ENCODE measurements around the gene OGFOD2.

Gene OGFOD2

GRCh38 chr12:122989225-122989839, 14.3 kb downstream of the OGFOD2 start:
- no peak for DNase-seq

- no peak for DNase-seq
These were observed 14.9 kb downstream of the OGFOD2 start for GRCh38 chr12:122989874-122990419.

GRCh38 chr12:122990561-122990960, 15.5 kb downstream of the OGFOD2 start:
- no peak for DNase-seq

- DNase-seq = no peak
These were observed 16.0 kb downstream of the OGFOD2 start for GRCh38 chr12:122990961-122991622.

- DNase-seq = no peak
These were observed 16.7 kb downstream of the OGFOD2 start for GRCh38 chr12:122991623-122992275.

GRCh38 chr12:122992386-122992785, 17.3 kb downstream of the OGFOD2 start:
- no peak for DNase-seq

GRCh38 chr12:122994140-122994675, 19.2 kb downstream of the OGFOD2 start:
- DNase-seq = no peak

GRCh38 chr12:122994781-122995502, 19.9 kb downstream of the OGFOD2 start:
- DNase-seq = no peak

GRCh38 chr12:122995503-122996187, 20.6 kb downstream of the OGFOD2 start:
- no peak for DNase-seq

- no peak for DNase-seq
These were observed 21.2 kb downstream of the OGFOD2 start for GRCh38 chr12:122996188-122996601.

GRCh38 chr12:122996621-122997342, 21.7 kb downstream of the OGFOD2 start:
- no peak for DNase-seq

GRCh38 chr12:122997343-122998250, 22.6 kb downstream of the OGFOD2 start:
- DNase-seq = no peak

- no peak for DNase-seq
These were observed 23.3 kb downstream of the OGFOD2 start for GRCh38 chr12:122998316-122998715.

- DNase-seq = no peak
These were observed 24.3 kb downstream of the OGFOD2 start for GRCh38 chr12:122999196-122999946.

- DNase-seq = no peak
These were observed 25.0 kb downstream of the OGFOD2 start for GRCh38 chr12:122999986-123000420.

GRCh38 chr12:123000578-123000977, 25.5 kb downstream of the OGFOD2 start:
- no peak for DNase-seq

- DNase-seq = no peak
These were observed 26.4 kb downstream of the OGFOD2 start for GRCh38 chr12:123001464-123001863.

GRCh38 chr12:123003257-123003656, 28.2 kb downstream of the OGFOD2 start:
- no peak for DNase-seq

- no peak for DNase-seq
These were observed 29.2 kb downstream of the OGFOD2 start for GRCh38 chr12:123004287-123004686.

Measured in NCI-H774 (cell line).